ENCODE results near the gene ABCD3. TPM values are rescaled to one million over a fixed set of nuclear protein-coding genes. Genes with fewer than 3 reads are reported as not detected.

The ABCD3 gene
- total RNA-seq, 4 donors from 2014 or later: 26.8 to 60.2 (median 33.8) TPM

GRCh38 chr1:94529416-94529815 is 111.2 kb downstream of the ABCD3 start:
- Histone ChIP-seq H3K27me3 (no peaks in the 10 kb centered on the region), H3K4me1 (peaks cover 0 to 2% (median 0%) of the 10 kb centered on the region in 3 donors), H3K4me3 (no peak overlapping the region), H3K9me3 (no peaks in the 10 kb centered on the region), H3K27ac (no peak overlapping the region), H3K36me3 (peaks cover 0 to 41% of the 10 kb centered on the region in 2 donors)
- 88 to 95% methylated on average over 2 of the region's 2 CpGs for WGBS, 2 donors (ENCODE audit: low coverage in 1 of 2)
- TF ChIP-seq CTCF (IDR thresholded peaks at IDR 0.05): no peak
- TF ChIP-seq POLR2A (IDR thresholded peaks at IDR 0.05): no peak
- TF ChIP-seq EP300 (IDR thresholded peaks at IDR 0.05): no peak
- no peak for TF ChIP-seq POLR2AphosphoS5 (IDR thresholded peaks at IDR 0.05)
- no peak for ATAC-seq

GRCh38 chr1:94530373-94530878 is 112.2 kb downstream of the ABCD3 start:
- no peak for ATAC-seq
- Histone ChIP-seq H3K36me3 (peaks cover 0 to 49% of the 10 kb centered on the region in 2 donors), H3K27me3 (no peaks in the 10 kb centered on the region), H3K27ac (no peak overlapping the region), H3K4me1 (peaks cover 0 to 2% (median 0%) of the 10 kb centered on the region in 3 donors), H3K4me3 (no peak overlapping the region), H3K9me3 (no peaks in the 10 kb centered on the region)
- WGBS, 2 donors (ENCODE audit: low coverage in 1 of 2): 81 to 84% methylated on average over 4 of the region's 4 CpGs
- TF ChIP-seq CTCF (IDR thresholded peaks at IDR 0.05): no peak
- no peak for TF ChIP-seq POLR2AphosphoS5 (IDR thresholded peaks at IDR 0.05)
- TF ChIP-seq EP300 (IDR thresholded peaks at IDR 0.05): no peak
- TF ChIP-seq POLR2A (IDR thresholded peaks at IDR 0.05): no peak

- H3K36me3 ChIP-seq: peaks cover 0 to 59% of the 10 kb centered on the region in 2 donors
- peaks cover 0 to 2% (median 0%) of the 10 kb centered on the region in 3 donors for H3K4me1 ChIP-seq
- no peak overlapping the region for H3K4me3 ChIP-seq
- H3K27ac ChIP-seq: no peak overlapping the region
- WGBS, 2 donors (ENCODE audit: low coverage in 1 of 2): 95 to 100% methylated on average over 2 to 6 of the region's 6 CpGs
- H3K9me3 ChIP-seq: no peaks in the 10 kb centered on the region
- no peak for ATAC-seq
- no peaks in the 10 kb centered on the region for H3K27me3 ChIP-seq
- TF ChIP-seq EP300 (IDR thresholded peaks at IDR 0.05) (no peak), POLR2A (IDR thresholded peaks at IDR 0.05) (no peak), POLR2AphosphoS5 (IDR thresholded peaks at IDR 0.05) (no peak), CTCF (IDR thresholded peaks at IDR 0.05) (no peak)
Measured at GRCh38 chr1:94531664-94532063, 113.5 kb downstream of the ABCD3 start.

GRCh38 chr1:94532077-94532476 is 113.9 kb downstream of the ABCD3 start:
- peaks cover 0 to 59% of the 10 kb centered on the region in 2 donors for H3K36me3 ChIP-seq
- no peaks in the 10 kb centered on the region for H3K9me3 ChIP-seq
- no peak for ATAC-seq
- WGBS, 2 donors (ENCODE audit: low coverage in 1 of 2): 79 to 89% methylated on average over 3 of the region's 3 CpGs
- H3K27ac ChIP-seq: no peak overlapping the region
- H3K27me3 ChIP-seq: no peaks in the 10 kb centered on the region
- TF ChIP-seq POLR2AphosphoS5 (IDR thresholded peaks at IDR 0.05) (no peak), EP300 (IDR thresholded peaks at IDR 0.05) (no peak), CTCF (IDR thresholded peaks at IDR 0.05) (no peak), POLR2A (IDR thresholded peaks at IDR 0.05) (no peak)
- peaks cover 0 to 2% (median 0%) of the 10 kb centered on the region in 3 donors for H3K4me1 ChIP-seq
- H3K4me3 ChIP-seq: no peak overlapping the region

GRCh38 chr1:94535095-94535494 is 116.9 kb downstream of the ABCD3 start:
- Histone ChIP-seq H3K4me3 (no peak overlapping the region), H3K27me3 (no peaks in the 10 kb centered on the region), H3K9me3 (no peaks in the 10 kb centered on the region), H3K4me1 (no peaks in the 10 kb centered on the region), H3K27ac (no peak overlapping the region), H3K36me3 (peaks cover 0 to 54% of the 10 kb centered on the region in 2 donors)
- TF ChIP-seq EP300 (IDR thresholded peaks at IDR 0.05): no peak
- no peak for TF ChIP-seq POLR2A (IDR thresholded peaks at IDR 0.05)
- TF ChIP-seq POLR2AphosphoS5 (IDR thresholded peaks at IDR 0.05): no peak
- TF ChIP-seq CTCF (IDR thresholded peaks at IDR 0.05): no peak
- ATAC-seq: no peak
- WGBS, 2 donors (ENCODE audit: low coverage in 1 of 2): 100% methylated on average over 1 to 3 of the region's 5 CpGs

Measured in gastroesophageal sphincter (tissue), 4 donors.